HG03064 (cell line): ENCODE results near the gene CCND3.
A peak's percentile ranks its signal among the peaks of the same experiment; 100 is the strongest.
"Not testable (repeated sequence)": the region's sequence is repeated elsewhere in the genome, so short reads cannot be mapped to it uniquely, and the experiment has no call there.

Experiments
- ATAC-seq: cut with Tn5 transposase; IDR thresholded peaks from one replicate; pipeline ENCODE4 v1.9.1; 2021; ENCODE audit warnings: low read depth; ENCODE audit not compliant: unreplicated experiment

CCND3 gene

DNA sequence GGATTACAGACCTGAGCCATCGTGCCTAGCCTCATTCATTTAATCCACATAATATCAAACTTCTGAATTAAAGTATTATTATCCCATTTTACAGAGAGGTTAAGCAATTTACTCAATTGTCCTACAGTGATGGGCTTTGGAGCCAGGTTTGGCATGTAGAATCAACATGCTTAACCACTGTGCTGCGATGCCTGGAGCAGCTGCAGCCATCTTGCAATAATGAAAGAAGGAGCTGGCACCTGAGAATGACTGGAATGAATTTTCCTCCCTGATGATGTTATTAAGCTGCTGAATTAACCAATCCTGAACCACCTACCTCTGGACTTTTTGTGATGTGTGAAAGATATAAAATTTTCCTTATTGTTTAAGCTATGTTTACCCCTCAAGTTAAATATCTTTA lies 13.1 kb upstream of the CCND3 start:
- ATAC-seq, result no peak

DNA sequence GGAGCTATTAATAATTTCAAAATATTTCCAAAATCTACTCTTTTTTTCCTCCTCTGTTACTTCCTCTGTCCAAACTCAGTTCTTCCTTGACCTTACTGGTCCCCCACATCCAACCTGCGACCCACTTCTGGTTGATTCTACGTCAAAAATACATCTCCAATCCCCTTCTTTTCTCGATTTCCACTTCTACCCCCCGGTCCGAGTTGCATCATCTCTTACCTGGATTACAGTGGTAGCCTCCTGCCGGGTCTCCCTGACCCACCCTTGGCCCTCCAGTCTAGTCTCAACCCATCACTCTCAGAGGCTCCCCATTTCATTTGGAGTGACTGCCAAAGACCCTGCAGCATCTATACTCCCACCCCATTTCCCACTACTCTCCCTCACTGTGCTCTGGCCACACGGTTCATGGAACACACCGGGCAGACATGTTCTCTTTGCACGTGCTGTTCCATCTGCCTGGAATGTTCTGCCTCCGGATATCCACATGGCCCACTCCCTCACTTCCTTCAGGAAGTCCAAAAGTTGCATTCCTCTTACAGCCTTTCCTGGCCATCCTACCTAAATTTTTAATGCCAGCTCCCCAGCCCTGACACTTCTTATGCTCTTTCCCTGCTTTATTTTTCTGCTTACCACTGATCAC lies 6.1 kb upstream of the CCND3 start:
- ATAC-seq, result no peak

DNA sequence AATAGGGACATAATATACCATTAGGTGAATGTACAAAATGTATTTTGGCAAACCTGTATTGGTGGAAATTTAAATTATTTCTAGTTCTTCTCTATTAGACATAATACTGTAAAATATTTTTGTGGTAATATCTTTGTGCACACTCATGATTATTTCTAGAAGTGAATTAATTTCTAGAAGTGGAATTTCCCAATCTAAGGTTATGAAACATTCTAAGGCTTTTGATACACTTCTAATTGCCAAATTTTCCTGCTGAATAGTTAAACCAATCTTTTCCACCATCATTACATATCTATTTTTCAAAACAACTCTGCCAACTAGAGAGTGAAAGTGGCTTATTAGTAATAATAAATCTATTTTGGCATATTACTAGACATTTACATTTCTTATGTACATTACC lies 1.8 kb upstream of the CCND3 start:
- ATAC-seq, result no peak

DNA sequence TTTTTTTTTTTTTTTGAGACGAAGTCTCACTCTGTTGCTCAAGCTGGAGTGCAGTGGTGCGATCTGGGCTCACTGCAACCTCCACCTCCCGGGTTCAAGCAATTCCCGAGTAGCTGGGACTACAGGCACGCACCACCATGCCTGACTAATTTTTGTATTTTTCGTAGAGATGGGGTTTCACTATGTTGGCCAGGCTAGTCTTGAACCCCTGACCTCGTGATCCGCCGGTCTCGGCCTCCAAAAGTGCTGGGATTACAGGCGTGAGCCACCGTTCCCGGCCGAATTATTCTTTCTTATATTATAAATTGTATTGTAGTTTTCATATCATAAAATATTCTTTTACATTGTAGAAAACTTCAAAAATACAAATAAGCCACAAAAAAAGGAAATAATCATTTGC lies 1.3 kb upstream of the CCND3 start:
- ATAC-seq, result not testable (repeated sequence)

DNA sequence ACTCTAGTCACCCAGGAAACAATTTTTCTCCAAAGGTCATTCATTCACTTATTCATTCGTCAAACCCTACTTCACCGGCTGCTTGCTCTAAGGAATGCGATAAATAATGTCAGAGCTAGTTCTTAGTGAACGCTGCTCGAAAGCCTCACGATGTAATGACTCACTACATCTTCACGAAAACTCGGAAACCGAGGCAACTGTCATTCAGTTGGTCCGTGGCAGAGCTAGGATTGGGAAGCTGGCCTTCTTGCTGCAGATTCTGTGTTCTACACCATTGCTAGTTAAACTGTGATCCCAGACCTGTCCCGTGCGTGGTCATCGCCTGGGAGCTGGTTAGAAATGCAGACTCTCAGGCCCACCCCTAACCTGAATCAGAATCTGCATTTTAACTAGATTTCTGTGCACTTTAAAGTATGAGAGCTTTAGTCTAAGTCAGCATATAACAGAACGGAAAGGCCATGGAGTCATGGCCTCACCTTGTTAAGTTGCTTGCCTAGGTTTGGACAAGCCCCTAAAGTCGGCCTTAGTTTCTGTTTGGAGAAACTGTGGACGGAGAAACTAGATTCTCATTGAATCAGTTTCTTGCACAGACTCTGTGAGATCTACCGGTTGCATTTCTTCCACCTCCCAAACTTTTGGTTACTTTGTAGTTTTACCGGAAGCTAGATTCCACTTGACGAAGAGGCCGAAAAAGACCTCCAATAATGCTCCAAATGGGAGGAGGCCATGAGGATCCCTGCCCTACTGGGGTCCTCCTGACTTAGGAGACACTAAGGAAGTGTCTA lies 651 bp upstream of the CCND3 start:
- ATAC-seq, result no peak

DNA sequence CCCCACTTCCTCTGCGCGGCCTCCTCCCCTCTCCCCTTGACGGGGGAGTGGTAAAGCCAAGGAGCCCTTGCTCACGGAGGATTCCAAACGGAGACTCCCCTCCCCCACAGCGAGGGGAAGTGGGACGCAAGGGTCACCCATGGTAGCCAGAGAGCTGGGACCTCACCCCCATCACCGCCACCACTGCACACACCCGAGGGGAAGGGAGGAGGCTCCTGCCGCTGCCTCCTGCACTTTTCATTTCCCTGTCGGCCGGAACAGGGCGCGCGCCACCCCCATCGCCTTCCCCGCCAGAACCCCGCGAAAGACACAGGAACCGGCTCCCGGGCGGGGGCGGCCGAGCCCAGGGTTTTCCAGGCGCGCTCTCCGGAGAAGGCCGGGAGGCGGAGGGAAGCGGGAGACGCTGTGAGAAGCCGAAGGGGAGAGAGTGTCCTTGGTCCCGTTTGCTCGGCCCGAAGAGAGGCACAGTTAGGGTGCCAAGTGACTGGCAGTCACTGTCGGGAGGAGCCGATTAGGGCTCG lies 789 bp downstream of the CCND3 start:
- ATAC-seq, result no peak

DNA sequence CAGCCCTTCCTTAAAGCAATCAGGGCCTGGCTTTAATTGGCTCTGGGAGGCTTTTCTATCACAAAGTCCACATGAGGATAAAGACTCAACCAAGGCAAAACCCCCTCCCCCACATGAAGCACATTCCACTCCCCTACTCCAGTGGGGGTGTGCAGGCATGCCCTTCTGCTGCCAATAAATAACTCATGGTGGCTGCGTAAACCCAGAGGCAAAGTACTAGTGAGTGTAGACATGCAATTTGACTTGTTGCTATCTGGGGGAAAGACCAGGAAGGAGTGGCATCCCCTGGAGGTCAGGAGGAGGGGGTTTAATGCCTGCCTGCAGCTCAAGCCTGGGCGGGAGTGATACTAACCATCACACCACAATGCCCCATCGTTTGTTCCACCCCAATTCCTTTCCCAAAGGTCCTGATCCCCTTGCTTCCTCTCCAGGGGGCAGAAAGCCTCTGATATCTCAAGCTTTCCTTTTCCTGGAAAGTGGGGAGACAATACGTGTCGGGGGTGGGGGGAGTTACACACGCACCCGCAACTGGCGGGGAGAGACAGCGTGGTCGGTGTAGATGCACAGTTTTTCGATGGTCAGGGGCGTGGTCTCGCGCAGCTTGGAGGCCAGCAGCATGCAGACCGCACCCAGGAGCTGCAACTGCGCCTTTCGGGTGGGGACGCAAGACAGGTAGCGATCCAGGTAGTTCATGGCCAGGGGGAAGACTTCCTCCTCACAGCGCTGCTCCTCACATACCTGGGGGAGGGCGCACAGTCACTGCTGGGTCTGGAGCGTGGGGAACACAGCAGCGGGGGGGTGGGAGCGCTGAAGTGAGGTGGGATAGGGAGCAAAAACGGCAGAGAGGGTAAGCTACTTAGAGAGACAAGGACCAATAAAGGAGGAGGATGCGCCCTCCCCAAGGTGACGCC lies 1.5 kb downstream of the CCND3 start:
- no peak for ATAC-seq

DNA sequence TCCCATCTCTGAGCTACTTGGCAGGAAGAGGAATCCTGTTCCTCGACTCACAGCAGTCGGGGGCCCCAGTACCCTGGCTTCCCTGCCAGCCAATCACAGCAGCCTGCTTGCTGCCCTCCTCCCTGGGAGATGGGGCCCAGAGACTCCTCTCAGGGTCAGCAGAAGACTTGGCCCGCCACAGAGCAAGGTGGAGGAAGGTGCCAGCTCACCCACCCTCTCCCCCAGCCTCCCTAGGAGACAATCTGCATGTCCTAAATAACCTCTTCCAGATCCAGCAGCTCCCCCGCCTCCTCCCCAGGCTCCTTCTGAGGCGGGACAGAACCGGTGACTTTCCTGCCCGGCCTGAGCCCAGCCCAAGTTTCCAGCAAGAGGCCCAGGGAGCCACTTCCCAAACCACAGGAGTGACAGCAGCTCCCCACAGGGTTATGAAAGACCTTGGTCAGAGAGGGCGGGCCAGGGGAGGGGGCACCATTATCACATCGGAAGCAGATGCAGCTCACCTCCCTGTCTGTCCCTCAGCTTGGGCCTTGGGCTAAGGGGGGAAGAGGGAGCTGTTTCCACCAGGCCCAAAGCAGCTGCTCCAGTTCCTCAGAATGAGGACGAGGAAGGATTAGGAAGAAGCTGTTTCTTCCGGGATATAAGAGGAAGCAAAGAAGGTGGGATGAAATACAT lies 2.3 kb downstream of the CCND3 start:
- ATAC-seq, result no peak

DNA sequence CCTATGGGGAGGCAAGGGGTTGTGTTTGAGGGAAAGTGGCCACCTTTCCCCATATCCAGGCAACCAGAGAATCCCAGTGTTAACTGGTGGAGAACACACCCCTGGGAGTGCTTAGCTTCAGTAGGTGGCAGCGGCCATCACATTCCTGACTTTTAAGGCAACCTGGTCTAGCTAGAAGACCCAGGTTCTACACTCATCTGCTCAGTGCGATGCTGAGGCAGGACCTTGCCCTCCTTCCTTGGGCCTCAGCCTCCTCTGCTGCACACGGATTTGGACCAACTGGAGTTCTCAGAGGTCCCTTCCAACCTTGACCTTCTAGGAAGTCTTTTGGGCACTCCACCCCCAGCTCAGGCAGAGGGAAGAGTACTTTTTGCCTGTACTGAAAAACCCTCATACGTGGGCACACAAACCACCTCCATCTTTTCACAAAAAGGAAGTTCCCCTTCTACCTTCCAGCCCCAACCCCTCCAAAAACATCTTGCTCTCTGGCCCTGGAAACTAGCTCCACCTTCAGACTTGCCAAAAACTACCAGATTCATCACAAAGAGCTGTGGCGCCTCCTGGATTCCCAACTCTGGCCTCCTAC lies 2.9 kb downstream of the CCND3 start:
- ATAC-seq, result no peak

DNA sequence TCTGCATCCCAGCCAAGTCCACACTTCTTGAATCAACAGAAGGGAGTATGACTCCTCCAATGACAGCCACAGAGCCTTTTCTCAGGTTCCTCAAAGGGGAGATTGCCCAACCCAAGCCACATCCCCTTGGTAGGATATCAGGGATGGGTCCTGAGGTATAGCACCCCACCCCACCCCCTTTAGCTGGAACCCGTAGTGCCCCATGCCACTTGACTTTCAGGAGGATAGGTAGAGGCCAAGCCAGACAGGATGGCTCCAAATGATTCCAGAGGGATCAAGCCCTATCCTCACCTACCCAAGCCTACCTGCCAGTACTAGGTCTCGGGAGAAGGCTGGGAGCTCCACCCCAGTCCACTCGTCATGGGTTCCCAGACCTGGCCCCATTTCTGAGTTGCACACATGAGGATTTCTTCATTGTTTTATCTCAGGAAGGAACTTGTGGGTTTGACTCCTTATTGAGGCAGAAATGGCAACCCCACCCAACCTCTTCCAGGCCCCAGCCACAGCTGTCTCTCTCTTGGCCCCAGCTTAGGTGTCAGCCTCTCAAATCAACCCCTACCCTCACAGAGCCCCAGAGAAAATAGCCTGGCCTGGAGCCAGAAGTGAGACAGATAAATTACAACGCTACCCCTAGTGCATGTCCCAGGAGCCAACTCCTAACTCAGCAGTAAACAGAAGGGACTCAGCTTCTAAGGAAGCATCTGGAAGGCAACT lies 3.6 kb downstream of the CCND3 start:
- ATAC-seq, result no peak

DNA sequence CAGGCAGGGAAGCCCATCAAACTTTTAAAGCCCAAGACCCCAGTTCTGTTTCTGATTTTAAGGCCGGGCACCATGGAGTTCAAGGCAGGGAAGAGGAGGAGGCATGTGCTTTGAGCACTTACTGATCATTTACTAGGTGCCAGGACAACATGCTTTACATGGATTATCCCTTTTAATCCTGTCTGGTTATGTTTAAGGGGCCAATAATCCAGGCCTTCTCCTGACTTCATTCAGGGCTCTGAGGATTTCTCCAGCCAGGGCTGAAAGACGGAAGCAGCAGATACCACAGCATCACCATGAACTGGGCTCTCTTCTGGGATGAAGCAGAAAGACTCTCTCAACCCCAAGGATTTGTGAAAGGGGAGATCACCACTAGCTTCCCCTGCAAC lies 4.1 kb downstream of the CCND3 start:
- ATAC-seq, result no peak

DNA sequence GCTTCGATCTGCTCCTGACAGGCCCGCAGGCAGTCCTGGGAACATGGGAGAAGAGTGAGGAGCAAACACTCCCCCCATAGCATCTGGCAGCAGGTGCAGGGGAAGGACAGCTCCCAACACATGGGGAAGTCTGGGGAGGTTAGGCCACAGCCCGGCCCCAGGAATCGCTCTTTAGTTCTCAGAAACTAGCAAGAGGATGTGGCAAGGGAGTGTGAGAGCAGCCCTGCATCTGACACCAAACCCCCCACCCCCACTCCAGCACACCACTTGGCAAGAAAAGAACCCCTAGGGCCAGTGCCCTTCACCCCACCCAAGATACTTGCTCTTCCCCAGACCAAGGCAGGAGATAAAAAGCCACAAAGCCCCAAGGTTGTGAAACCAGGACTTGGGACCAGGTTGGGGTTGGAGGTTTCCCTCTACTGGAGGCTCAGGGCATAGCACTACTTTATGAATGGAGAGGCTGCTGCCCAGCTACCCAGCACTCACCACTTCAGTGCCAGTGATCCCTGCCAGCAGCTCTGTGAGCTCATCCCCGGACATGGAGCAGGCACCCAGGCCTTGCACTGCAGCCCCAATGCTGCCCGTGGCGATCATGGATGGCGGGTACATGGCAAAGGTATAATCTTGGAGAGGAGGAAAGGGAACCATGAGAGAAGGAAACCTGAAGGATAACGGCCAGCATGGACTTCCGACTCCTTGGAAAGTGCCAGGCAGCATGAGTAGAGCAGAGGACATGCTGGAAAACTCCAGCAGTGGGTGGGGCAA lies 5.4 kb downstream of the CCND3 start:
- ATAC-seq, result peak; percentile 44

DNA sequence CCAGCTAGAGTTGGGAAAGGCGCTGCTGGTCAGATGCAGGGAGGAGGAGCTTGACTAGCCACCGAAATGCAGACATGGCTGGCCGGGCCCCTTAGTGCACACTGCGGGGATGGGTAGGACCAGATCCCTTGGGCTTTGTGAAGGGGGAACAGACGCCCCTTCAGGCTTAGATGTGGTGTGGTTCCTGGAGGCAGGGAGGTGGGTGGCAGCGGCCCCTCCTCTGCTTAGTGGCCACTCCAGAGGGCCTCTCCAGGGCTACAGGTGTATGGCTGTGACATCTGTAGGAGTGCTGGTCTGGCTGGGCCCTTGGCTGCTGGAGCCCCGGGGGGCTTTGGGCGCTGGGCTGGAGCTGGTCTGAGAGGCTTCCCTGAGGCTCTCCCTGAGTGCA lies 5.9 kb downstream of the CCND3 start:
- no peak for ATAC-seq

DNA sequence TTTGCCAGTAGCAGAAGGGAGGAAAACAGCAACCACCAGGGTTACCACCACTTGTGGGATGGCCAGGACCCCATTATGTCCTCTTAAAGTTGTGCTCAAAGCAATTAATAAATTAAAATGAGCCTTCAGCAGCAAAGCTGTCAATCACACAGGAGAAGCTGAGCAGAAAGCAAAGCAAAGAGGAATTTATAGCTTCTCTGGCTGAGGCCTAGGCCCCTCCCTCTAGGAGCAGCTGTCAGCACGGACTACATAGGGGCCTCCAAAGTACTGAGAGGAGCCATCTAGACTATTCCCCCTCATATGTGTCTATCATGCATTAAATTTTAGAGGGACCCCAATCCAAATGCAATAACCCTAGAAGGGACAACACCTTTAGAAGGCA lies 6.4 kb downstream of the CCND3 start:
- no peak for ATAC-seq

DNA sequence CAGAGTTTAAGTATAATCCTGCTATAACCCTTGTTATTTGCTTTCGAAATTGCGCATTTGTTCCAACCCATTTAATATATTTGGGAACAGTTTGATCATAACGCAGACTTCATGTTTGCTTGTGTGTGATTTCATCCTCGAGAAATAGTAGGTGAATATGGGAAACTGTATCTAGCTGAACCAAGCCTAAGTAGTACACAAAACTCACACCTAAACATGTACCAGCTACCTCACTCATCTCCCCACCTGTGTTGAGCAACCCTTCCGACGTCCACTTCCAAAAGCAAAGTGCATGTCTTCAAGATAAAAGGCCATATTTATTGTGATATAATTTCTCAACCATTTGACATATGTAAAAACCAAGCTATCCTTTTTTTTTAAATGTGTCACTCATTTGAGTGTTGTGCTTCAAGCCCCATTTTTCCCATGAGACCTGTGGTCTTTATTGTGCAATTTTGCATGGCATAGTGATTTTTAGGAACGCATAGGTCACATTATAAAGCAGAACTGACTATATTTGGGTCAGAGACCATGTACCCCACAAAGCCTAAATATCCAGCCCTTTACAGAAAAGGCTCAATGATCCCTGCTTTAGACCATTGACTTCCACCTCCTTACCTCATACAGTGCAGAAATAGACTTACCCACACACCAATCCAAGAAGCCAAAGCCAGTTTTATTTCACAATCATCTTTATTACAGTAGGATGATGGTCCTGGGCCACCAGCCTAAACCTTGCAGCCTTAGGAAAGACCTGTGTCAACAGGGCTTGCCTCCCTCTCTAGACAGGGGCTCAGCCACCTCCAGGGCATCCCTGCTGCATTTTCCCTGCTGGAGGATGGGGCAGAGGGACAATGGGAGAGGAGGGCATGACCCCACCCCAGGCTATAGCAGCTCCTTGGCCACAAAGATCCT lies 7.1 kb downstream of the CCND3 start:
- ATAC-seq, result no peak

DNA sequence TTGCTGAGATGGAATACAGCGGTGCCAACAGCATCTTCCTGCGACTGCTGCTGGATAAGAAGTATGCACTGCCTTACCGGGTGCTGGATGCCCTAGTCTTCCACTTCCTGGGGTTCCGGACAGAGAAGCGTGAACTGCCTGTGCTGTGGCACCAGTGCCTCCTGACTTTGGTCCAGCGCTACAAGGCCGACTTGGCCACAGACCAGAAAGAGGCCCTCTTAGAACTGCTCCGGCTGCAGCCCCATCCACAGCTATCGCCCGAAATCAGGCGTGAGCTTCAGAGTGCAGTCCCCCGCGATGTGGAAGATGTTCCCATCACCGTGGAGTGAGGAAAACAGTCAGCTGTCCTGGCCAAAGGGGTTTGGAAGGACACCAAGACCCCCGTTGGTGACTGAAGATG lies 9.2 kb downstream of the CCND3 start:
- no peak for ATAC-seq

DNA sequence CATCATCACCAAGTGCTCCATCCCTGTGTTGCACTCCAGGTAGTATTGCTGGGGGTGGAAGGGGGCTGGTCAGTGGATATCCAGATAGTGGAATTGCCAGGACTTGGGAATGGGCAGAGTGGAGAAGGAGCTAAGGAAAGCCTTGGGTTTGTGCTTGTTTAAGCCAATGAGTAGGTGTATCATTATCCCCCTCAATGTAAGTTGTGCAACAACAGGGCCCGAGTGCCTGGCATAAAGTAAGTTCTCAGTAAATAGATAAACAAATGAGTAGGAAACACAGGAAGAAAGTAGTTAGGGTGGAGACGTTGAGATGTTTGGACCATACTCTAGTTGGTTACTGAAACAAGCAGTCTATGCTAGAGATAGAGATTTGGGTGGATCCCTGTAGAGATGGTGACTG lies 9.8 kb downstream of the CCND3 start:
- no peak for ATAC-seq

DNA sequence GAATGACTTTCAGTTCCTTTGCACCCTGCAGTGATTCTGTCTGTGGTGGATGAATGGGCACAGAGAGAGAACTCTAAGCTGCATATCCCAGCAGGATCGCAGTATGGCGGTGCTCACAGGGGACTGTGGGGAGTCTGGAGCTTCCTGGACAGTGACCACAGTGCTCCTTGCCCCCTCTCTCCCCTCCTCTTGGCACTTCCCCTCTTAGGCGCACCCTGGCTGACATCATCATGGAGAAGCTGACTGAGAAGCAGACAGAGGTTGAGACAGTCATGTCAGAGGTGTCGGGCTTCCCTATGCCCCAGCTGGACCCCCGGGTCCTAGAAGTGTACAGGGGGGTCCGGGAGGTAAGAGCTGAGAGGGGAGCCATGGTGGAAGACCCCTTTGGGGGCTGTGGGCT lies 11.7 kb downstream of the CCND3 start:
- ATAC-seq, result no peak
